Right hindlimb (tissue), 1 donor: ENCODE measurements around the gene GTF2F1.
A peak's percentile ranks its signal among the peaks of the same experiment; 100 is the strongest.
"Not testable (repeated sequence)": the region's sequence is repeated elsewhere in the genome, so short reads cannot be mapped to it uniquely, and the experiment has no call there.

ENCODE experiments used
- DNase-seq: peaks from one replicate; pipeline ENCODE4 v3.0.0-alpha.2; 2018

Gene GTF2F1

GRCh38 chr19:6381030-6381750, 11.8 kb downstream of the GTF2F1 start:
- DNase-seq: no peak

DNA sequence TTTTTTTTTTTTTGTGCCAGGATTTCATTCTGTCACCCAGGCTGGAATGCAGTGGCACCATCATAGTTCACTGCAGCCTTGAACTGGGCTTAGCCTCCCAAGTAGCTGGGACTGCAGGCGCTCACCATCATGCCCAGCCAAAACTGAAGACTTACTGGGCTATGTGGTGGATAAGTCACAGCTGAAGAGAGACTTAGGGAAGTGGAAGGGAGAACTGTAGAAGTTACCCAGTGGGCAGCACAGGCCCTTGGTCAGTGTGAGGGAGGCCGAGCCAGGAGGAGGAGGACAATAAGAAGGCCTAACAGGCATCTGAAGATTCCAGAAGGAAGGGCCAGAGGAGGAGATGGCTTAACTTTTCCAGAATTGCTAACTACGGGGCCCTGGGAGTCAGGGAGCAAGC, 13.2 kb downstream of the GTF2F1 start:
- no peak for DNase-seq

- DNase-seq: no peak
These were observed 14.5 kb downstream of the GTF2F1 start for GRCh38 chr19:6378486-6378885.

GRCh38 chr19:6378041-6378440, 14.9 kb downstream of the GTF2F1 start:
- DNase-seq: peak; percentile 74

GRCh38 chr19:6376512-6377190, 16.3 kb downstream of the GTF2F1 start:
- DNase-seq: no peak

DNA sequence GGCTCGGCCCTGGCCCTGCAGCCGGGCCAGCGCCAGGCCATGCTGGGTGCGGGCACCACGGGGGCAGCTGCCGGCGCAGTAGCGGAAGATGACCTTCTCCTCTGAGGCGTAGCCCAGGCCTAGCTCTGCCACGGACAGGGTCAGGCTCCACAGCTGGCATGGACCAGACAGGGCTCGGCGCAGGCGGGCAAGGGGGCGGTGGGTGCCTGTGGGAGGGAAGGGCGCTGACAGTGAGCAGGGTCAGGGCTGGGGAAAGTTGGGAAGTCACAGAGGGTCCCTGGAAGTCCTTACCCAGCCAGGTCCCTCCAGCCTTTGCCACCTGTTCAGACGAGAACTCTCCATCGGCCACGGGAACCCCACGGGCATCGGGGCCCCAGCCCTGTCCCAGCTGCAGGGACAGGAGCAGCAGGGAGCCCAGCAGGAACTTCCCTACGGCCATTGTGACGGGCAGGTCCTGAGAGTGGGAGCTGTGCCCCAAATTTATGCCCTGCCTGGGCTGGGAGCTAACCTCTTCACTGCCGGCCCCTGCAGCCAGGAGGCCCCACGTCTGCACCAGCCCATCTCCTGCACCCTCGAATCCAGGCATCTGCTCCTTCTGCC, 17.5 kb downstream of the GTF2F1 start, which contains the start of gene PSPN:
TSS of gene PSPN (minus strand) at position 523 of the 600 bp plus-strand sequence. CDS start at position 439, 84 bp downstream.
- no peak for DNase-seq

GRCh38 chr19:6374711-6375410, 18.1 kb downstream of the GTF2F1 start:
- DNase-seq: no peak

DNA sequence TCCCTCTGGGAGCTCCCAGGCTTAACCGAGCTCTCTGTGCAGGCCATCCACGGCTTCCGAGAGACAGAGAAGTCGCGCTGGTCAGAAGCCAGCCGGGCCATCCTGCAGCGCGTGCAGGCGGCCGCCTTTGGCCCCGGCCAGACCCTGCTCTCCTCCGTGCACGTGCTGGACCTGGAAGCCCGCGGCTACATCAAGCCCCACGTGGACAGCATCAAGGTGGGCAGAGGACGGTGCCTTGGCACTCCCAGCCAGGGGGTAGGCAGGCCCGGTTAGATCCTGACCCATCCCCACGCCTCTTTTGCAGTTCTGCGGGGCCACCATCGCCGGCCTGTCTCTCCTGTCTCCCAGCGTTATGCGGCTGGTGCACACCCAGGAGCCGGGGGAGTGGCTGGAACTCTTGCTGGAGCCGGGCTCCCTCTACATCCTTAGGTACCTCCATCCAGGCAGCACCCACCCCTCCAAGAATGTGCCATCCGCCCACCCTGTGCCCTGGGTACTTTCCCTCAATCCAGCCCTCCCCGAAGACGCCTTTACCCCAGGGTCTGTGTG, 18.7 kb downstream of the GTF2F1 start:
- DNase-seq: peak; percentile 47

DNA sequence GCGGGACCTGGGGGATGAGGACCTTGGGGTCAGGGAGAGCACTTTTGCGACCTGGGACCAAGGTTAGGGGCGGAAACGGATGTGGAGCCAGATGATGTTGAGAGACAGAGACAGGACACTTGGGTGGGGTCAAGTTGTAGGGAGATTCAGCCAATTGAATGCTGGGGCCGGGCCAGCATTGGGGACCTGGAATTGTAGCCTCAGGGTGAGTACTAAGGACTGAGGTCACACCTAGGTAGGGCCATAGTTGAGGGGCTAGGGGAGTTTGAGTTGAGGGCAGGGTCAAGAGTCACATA, 19.2 kb downstream of the GTF2F1 start:
- DNase-seq: no peak

GRCh38 chr19:6373096-6373812, 19.7 kb downstream of the GTF2F1 start:
- DNase-seq: peak; percentile 100

DNA sequence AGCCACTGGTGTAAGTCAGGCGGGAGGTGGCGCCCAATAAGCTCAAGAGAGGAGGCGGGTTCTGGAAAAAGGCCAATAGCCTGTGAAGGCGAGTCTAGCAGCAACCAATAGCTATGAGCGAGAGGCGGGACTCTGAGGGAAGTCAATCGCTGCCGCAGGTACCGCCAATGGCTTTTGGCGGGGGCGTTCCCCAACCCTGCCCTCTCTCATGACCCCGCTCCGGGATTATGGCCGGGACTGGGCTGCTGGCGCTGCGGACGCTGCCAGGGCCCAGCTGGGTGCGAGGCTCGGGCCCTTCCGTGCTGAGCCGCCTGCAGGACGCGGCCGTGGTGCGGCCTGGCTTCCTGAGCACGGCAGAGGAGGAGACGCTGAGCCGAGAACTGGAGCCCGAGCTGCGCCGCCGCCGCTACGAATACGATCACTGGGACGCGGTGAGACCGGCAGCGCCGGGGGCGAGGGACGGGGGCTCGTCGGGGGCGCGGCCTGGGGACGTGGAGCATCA, 20.3 kb downstream of the GTF2F1 start, which contains the start of gene ALKBH7:
TSS of gene ALKBH7 (plus strand) at position 201 of the 502 bp plus-strand sequence. CDS start at position 228, 27 bp downstream.
- DNase-seq: peak; percentile 99

- DNase-seq: no peak
These were observed 28.6 kb downstream of the GTF2F1 start for GRCh38 chr19:6364353-6364752.

GRCh38 chr19:6362351-6362801, 30.6 kb downstream of the GTF2F1 start:
- DNase-seq: no peak

- DNase-seq: no peak
These were observed 31.0 kb downstream of the GTF2F1 start for GRCh38 chr19:6362027-6362350.

DNA sequence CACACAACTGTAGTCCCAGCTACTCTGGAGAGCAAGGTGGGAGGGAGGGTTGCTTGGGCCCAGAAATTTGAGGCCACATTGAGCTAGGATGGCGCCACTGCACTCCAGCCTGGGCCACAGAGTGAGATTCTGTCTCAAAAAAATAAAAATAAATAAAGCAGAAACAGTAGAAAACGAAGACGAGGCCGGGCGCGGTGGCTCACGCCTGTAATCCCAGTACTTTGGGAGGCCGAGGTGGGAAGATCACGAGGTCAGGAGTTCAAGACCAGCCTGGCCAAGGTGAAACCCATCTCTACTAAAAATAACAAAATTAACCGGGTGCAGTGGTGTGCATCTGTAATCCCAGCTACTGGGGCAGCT, 32.1 kb downstream of the GTF2F1 start:
- not testable (repeated sequence) for DNase-seq

DNA sequence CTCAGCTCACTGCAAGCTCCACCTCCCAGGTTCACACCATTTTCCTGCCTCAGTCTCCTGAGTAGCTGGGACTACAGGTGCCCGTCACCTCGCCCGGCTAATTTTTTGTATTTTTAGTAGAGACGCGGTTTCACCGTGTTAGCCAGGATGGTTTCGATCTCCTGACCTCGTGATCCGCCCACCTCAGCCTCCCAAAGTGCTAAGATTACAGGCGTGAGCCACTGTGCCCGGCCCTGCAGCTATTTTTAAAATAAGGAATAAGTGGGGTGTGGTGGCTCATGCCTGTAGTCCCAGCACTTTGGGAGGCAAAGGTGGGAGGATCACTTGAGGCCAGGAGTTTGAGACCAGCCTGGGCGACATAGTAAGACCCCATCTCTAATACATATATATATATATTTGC, 32.5 kb downstream of the GTF2F1 start:
- DNase-seq: not testable (repeated sequence)

GRCh38 chr19:6359568-6360341, 33.2 kb downstream of the GTF2F1 start:
- no peak for DNase-seq

GRCh38 chr19:6358003-6358402, 35.0 kb downstream of the GTF2F1 start:
- DNase-seq: no peak

- no peak for DNase-seq
These were observed 35.8 kb downstream of the GTF2F1 start for GRCh38 chr19:6357174-6357573.

DNA sequence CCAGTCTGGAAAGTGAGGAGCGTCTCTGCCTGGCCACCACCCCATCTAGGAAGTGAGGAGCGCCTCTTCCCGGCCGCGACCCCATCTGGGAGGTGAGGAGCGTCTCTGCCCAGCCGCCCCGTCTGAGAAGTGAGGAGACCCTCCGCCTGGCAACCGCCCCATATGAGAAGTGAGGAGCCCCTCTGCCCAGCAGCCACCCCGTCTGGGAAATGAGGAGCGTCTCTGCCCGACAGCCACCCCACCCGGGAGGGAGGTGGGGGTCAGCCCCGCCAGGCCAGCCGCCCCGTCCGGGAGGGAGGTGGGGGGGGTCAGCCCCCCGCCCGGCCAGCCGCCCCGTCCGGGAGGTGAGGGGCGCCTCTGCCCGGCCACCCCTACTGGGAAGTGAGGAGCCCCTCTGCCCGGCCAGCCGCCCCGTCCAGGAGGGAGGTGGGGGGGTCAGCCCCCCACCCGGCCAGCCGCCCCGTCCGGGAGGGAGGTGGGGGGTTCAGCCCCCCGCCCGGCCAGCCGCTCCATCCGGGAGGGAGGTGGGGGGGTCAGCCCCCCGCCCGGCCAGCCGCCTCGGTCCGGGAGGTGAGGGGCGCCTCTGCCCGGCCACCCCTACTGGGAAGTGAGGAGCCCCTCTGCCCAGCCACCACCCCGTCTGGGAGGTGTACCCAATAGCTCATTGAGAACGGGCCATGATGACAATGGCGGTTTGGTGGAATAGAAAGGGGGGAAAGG, 37.5 kb downstream of the GTF2F1 start:
- DNase-seq: not testable (repeated sequence)
